Measurements from ENCODE around the gene CREB5. TPM values are rescaled to one million over a fixed set of nuclear protein-coding genes. Genes with fewer than 3 reads are reported as not detected.

The CREB5 gene
- total RNA-seq, 4 donors from 2014 or later = 7.8 to 29.9 (median 12.9) TPM

DNA sequence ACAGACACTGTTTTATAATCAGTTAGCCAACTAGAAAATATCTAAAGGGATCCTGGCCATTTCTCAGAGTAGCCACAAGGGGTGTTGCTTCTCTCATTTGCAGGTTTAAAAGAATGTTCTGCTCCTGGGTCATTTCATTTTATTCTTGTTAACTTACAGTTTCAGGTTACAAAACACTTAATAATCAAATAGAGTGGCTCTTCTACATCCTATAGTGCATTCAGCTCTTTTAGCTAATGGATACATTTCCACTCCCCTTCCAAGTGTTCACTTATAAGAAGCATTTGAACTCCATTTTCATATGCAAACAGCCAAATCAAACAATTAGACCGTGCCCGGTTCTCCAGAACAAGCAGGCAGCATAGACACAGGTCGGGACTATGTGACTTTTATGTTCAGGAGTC lies 428.3 kb downstream of the CREB5 start:
- Histone ChIP-seq H3K36me3 (no peaks in the 10 kb centered on the region), H3K9me3 (no peaks in the 10 kb centered on the region), H3K4me3 (no peak overlapping the region), H3K4me1 (no peaks in the 10 kb centered on the region), H3K27me3 (no peaks in the 10 kb centered on the region), H3K27ac (no peak overlapping the region)
- 74 to 94% methylated on average over 3 of the region's 3 CpGs for WGBS, 2 donors (ENCODE audit: low coverage in 1 of 2)
- TF ChIP-seq, protein P1, sequence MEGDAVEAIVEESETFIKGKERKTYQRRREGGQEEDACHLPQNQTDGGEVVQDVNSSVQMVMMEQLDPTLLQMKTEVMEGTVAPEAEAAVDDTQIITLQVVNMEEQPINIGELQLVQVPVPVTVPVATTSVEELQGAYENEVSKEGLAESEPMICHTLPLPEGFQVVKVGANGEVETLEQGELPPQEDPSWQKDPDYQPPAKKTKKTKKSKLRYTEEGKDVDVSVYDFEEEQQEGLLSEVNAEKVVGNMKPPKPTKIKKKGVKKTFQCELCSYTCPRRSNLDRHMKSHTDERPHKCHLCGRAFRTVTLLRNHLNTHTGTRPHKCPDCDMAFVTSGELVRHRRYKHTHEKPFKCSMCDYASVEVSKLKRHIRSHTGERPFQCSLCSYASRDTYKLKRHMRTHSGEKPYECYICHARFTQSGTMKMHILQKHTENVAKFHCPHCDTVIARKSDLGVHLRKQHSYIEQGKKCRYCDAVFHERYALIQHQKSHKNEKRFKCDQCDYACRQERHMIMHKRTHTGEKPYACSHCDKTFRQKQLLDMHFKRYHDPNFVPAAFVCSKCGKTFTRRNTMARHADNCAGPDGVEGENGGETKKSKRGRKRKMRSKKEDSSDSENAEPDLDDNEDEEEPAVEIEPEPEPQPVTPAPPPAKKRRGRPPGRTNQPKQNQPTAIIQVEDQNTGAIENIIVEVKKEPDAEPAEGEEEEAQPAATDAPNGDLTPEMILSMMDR (IDR thresholded peaks at IDR 0.05) = peak in 3 of 4 experiments; percentile 38 to 46 (median 45)
- no peak for TF ChIP-seq POLR2A (IDR thresholded peaks at IDR 0.05)
- no peak for TF ChIP-seq POLR2AphosphoS5 (IDR thresholded peaks at IDR 0.05)
- no peak for TF ChIP-seq EP300 (IDR thresholded peaks at IDR 0.05)
- no peak for ATAC-seq

DNA sequence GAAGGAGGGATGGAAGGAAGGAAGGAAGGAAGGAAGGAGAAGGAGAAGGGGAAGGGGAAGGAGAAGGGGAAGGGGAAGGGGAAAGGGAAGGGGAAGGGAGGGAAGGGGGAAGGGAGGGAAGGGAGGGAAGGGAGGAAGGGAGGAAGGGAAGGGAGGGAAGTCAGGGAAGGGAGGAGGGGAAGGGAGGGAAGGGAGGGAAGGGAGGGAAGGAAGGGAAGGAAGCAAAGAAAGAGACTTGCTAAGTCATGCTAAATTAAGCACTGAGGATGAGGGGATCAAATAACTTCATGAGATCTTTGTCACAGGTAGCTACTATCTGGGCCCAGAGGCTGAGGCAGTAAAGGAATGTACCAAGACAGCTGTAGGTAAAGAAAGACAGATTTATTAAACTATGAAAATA lies 429.4 kb downstream of the CREB5 start:
- Histone ChIP-seq H3K27ac (no peak overlapping the region), H3K27me3 (no peaks in the 10 kb centered on the region), H3K36me3 (no peaks in the 10 kb centered on the region), H3K4me1 (no peaks in the 10 kb centered on the region), H3K9me3 (no peaks in the 10 kb centered on the region), H3K4me3 (no peak overlapping the region)
- ATAC-seq = no peak
- TF ChIP-seq EP300 (IDR thresholded peaks at IDR 0.05) (no peak), POLR2AphosphoS5 (IDR thresholded peaks at IDR 0.05) (no peak), POLR2A (IDR thresholded peaks at IDR 0.05) (no peak)
- TF ChIP-seq, protein P1 (IDR thresholded peaks at IDR 0.05) = no peak

DNA sequence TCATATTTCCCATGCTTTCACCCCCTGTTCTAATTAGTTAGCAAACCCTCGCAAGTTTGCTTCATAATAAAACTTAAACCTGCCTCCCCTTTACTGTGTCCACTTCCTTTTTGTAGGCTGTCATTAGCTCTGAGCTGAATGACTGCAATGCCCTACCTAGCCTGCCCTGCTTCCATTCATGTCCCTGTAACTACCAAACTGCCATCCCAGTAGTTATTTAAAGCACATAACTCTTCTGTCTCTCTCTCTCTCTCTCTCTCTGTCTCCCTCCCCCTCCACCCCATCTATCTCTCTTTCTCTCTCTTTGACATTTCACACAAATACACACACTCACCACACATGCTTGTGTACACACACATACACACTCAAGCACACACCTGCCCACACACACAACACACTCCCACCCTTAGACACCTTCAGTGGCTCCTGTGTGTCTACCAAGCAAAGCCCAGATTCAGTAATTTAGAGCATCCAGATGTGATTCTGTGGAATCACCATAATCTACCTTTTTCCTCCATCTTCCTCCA lies 430.5 kb downstream of the CREB5 start:
- no peak for TF ChIP-seq EP300 (IDR thresholded peaks at IDR 0.05)
- TF ChIP-seq POLR2AphosphoS5 (IDR thresholded peaks at IDR 0.05) = no peak
- TF ChIP-seq, protein P1 (IDR thresholded peaks at IDR 0.05) = no peak
- no peak for TF ChIP-seq POLR2A (IDR thresholded peaks at IDR 0.05)
- Histone ChIP-seq H3K4me3 (no peak overlapping the region), H3K27ac (no peak overlapping the region), H3K4me1 (no peaks in the 10 kb centered on the region), H3K9me3 (no peaks in the 10 kb centered on the region), H3K27me3 (no peaks in the 10 kb centered on the region), H3K36me3 (no peaks in the 10 kb centered on the region)
- 93 to 100% methylated on average over 1 of the region's 1 CpG for WGBS, 2 donors (ENCODE audit: low coverage in 1 of 2)
- ATAC-seq = no peak

DNA sequence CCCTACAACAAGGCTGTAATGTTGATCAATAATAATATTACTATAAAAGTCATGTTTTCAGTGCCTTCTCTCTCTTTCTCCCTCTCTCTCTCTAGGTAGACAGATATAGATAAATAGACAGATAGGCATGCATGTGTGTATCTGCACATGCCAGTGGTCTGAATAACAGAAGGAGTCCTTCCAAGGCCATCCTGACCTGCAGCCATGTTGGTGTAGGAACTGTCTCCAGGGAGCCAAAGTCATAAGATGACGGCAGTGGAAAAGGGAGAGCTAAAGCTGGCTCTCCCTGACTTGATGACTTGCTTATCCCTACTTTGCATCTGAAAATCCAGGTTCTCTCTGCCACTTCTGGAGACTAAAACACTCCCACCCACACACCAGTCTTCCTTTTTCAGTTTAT lies 432.8 kb downstream of the CREB5 start:
- 60% methylated on average over 1 of the region's 1 CpG; no CpG with 5 or more reads in 1 of the 2 donors for WGBS, 2 donors (ENCODE audit: low coverage in 1 of 2)
- H3K4me1 ChIP-seq = no peaks in the 10 kb centered on the region
- no peaks in the 10 kb centered on the region for H3K9me3 ChIP-seq
- ATAC-seq = no peak
- no peaks in the 10 kb centered on the region for H3K27me3 ChIP-seq
- H3K27ac ChIP-seq = no peak overlapping the region
- H3K36me3 ChIP-seq = no peaks in the 10 kb centered on the region
- no peak overlapping the region for H3K4me3 ChIP-seq
- TF ChIP-seq POLR2A (IDR thresholded peaks at IDR 0.05) (no peak), POLR2AphosphoS5 (IDR thresholded peaks at IDR 0.05) (no peak)
- TF ChIP-seq, protein P1 (IDR thresholded peaks at IDR 0.05) = no peak

DNA sequence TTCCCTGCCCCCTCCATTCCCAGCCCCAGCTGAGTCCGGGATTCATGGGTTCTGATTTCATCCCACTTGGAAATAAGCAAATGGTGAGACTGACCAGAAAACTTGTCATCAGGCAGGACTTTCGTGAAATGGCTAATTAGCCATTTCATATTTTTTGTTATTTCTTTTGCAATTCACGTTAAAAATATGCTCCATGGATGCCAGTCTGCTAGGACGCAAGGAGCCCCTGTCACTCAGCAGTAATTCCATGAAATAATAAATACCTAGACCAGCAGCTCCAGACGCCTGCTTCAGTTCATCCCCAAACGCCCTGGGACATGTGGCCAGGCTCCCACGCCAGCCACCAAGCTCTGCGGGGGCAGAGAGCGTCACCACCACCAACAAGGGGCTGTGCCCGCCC lies 434.9 kb downstream of the CREB5 start:
- no peaks in the 10 kb centered on the region for H3K9me3 ChIP-seq
- TF ChIP-seq, protein P1 (IDR thresholded peaks at IDR 0.05) = no peak
- TF ChIP-seq POLR2AphosphoS5 (IDR thresholded peaks at IDR 0.05) (no peak), EP300 (IDR thresholded peaks at IDR 0.05) (no peak), POLR2A (IDR thresholded peaks at IDR 0.05) (no peak)
- no peak overlapping the region for H3K4me3 ChIP-seq
- 72 to 93% methylated on average over 4 of the region's 10 CpGs for WGBS, 2 donors (ENCODE audit: low coverage in 1 of 2)
- no peaks in the 10 kb centered on the region for H3K4me1 ChIP-seq
- peak overlapping the region in 3 of 4 donors; percentile 46 to 74 (median 70) for H3K27ac ChIP-seq
- peak; percentile 29 for ATAC-seq
- no peaks in the 10 kb centered on the region for H3K27me3 ChIP-seq
- H3K36me3 ChIP-seq = no peaks in the 10 kb centered on the region
